Body of pancreas (tissue), 4 donors: ENCODE data around the gene JPH2. TPM values are rescaled to one million over a fixed set of nuclear protein-coding genes. Genes with fewer than 3 reads are reported as not detected.

Source experiments
- ATAC-seq: fragments of 150-250 bp; one replicate; pipeline ENCODE4 v1.9.1; 2016
- DNase-seq, 4 donors: peaks; one replicate each; pipeline ENCODE4 v3.0.0-alpha.2; 2019
- H3K27ac ChIP-seq, 4 donors: fragments of 200-600 bp; sonication (generic); 1 replicate in 3 of 4; 2 replicates in 1 of 4; pipeline versions ENCODE4 v1.5.1 to v1.6.1; 2016 to 2019; ENCODE audit warnings: mild to moderate bottlenecking in 1 of 4, mixed read lengths in 1 of 4, moderate library complexity in 1 of 4
- H3K27me3 ChIP-seq, 2 donors: fragments of 200-600 bp; sonication (generic); one replicate each; pipeline ENCODE4 v1.6.0; 2016; ENCODE audit warnings: mild to moderate bottlenecking in 1 of 2
- H3K36me3 ChIP-seq, 2 donors: fragments of 200-600 bp; sonication (generic); replicated peaks in 1 of 2; 2 replicates each; pipeline ENCODE4 v1.5.1; 2016; ENCODE audit warnings: low read depth in 2 of 2; ENCODE audit not compliant: insufficient read depth in 1 of 2
- H3K4me1 ChIP-seq: fragments of 200-600 bp; sonication (generic); one replicate; pipeline ENCODE4 v1.6.0; 2016
- H3K4me3 ChIP-seq, 2 donors: fragments of 200-600 bp; sonication (generic); 1 replicate in 1 of 2; 2 replicates in 1 of 2; pipeline ENCODE4 v1.5.1; 2016 to 2019
- H3K9me3 ChIP-seq, 3 donors: fragments of 200-600 bp; sonication (generic); 1 replicate in 2 of 3; 2 replicates in 1 of 3; pipeline ENCODE4 v1.5.1; 2016
- POLR2A ChIP-seq, 3 donors: fragments of 450-650 bp; IDR thresholded peaks; one replicate each; pipeline ENCODE4 v1.6.1; 2016; ENCODE audit warnings: antibody characterized with exemption in 3 of 3, mild to moderate bottlenecking in 2 of 3
- WGBS, 2 donors: methylation state at CpG; one replicate each; pipeline ENCODE4 v1.1.5; 2017; 5-methylcytosine and 5-hydroxymethylcytosine counted together
- intact Hi-C: fragments of 100-400 bp; cut with DNase I; formaldehyde crosslinking; loops from one replicate; pipeline ENCODE4 v1.15.1; 2023
- total RNA-seq, 2 donors: library from RNA; depleted of rRNA; stranded (reverse); fragments of >200 nt; gene quantifications; one replicate each; pipeline ENCODE4 v1.1.0, GENCODE V29; 2016
- TF ChIP-seq, protein P1 (sequence below), 7 experiments: fragments of 450-650 bp in 4 of 7; fragments of 200-600 bp in 3 of 7; sonication (generic) in 3 of 7; IDR thresholded peaks; one replicate each; pipeline ENCODE4 v1.5.1; 2016 to 2019; ENCODE audit warnings: antibody characterized with exemption in 7 of 7

The JPH2 gene
- total RNA-seq, 2 donors from 2014 or later: 1.6 to 2.1 TPM

DNA sequence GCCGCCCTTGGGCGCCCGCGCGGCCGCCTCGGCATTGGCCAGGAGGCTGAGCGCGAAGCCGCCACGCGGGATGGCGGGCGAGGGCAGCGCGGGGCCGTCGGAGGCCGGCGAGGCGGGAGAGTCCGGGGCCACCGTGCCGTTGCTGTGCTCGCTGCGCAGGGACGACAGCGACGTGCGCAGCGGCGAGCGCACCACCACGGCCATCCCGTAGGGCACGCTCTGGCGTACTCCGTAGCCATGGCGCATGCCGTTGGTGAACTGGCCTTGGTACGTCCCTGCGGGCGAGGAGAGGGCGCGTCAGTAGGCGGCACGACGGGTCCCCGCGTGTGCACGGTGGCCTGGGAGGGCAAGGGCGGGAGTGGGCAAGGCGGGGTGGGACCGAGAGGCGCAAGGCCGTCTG lies 26.9 kb downstream of the JPH2 start:
- Histone ChIP-seq H3K36me3 (no peaks in the 10 kb centered on the region), H3K4me1 (no peaks in the 10 kb centered on the region), H3K4me3 (no peak overlapping the region), H3K27me3 (no peaks in the 10 kb centered on the region), H3K9me3 (no peaks in the 10 kb centered on the region), H3K27ac (no peak overlapping the region)
- DNase-seq (no peak), ATAC-seq (no peak)
- WGBS, 2 donors: 48 to 49% methylated on average over 20 to 53 of the region's 56 CpGs
- intact Hi-C loops: no loop called here
- no peak for TF ChIP-seq POLR2A (IDR thresholded peaks at IDR 0.05)
- TF ChIP-seq, protein P1, sequence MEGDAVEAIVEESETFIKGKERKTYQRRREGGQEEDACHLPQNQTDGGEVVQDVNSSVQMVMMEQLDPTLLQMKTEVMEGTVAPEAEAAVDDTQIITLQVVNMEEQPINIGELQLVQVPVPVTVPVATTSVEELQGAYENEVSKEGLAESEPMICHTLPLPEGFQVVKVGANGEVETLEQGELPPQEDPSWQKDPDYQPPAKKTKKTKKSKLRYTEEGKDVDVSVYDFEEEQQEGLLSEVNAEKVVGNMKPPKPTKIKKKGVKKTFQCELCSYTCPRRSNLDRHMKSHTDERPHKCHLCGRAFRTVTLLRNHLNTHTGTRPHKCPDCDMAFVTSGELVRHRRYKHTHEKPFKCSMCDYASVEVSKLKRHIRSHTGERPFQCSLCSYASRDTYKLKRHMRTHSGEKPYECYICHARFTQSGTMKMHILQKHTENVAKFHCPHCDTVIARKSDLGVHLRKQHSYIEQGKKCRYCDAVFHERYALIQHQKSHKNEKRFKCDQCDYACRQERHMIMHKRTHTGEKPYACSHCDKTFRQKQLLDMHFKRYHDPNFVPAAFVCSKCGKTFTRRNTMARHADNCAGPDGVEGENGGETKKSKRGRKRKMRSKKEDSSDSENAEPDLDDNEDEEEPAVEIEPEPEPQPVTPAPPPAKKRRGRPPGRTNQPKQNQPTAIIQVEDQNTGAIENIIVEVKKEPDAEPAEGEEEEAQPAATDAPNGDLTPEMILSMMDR (IDR thresholded peaks at IDR 0.05): no peak

DNA sequence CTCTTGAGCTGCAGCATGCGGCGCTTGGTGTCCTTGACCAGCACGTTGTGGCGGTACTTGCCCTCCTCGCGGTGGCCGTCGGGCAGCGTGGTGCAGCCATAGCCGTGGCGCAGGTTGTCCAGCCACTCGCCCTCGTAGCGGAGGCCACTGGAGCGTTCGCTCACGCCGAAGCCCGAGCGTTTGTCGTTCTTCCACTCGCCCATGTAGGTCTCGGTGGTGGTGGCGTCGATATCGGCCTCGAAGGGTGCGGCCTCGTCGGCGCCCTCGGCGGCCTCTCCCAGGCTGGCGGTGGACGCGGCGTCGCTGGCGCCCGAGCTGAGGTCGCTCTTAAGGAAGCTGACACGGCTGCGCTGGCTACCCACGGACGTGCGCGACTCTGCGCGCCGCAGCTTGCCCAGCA lies 27.3 kb downstream of the JPH2 start:
- no peaks in the 10 kb centered on the region for H3K36me3 ChIP-seq
- no peaks in the 10 kb centered on the region for H3K4me1 ChIP-seq
- 66% methylated on average over 48 of the region's 50 CpGs; no CpG with 5 or more reads in 1 of the 2 donors for WGBS, 2 donors
- no peaks in the 10 kb centered on the region for H3K27me3 ChIP-seq
- TF ChIP-seq, protein P1 (IDR thresholded peaks at IDR 0.05): no peak
- TF ChIP-seq POLR2A (IDR thresholded peaks at IDR 0.05): no peak
- no peak overlapping the region for H3K4me3 ChIP-seq
- ATAC-seq: no peak
- H3K27ac ChIP-seq: no peak overlapping the region
- intact Hi-C loops: no loop called here
- DNase-seq: no peak
- no peaks in the 10 kb centered on the region for H3K9me3 ChIP-seq

DNA sequence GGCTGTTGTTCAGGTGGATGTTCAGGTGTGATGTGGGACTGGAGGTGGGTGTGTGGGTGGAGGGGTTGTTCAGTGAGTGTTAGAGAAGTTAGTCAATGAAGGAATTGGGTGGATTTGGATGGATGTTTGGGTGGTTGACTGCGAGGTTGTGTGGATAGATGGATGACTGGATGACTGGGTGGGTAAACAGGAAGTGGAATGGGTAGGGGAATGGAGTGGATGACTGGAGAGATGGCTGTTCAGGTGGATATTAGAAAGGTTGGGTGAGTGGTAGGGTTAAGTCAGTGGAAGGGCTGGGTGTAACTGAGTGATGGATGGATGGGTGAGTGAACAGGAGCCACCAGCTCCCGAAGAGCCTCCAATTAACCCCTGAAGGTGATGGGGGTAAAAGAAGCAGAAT lies 27.9 kb downstream of the JPH2 start:
- H3K27me3 ChIP-seq: no peaks in the 10 kb centered on the region
- H3K36me3 ChIP-seq: no peaks in the 10 kb centered on the region
- TF ChIP-seq, protein P1 (IDR thresholded peaks at IDR 0.05): no peak
- TF ChIP-seq POLR2A (IDR thresholded peaks at IDR 0.05): no peak
- no peaks in the 10 kb centered on the region for H3K9me3 ChIP-seq
- no peak overlapping the region for H3K4me3 ChIP-seq
- DNase-seq (no peak), ATAC-seq (no peak)
- intact Hi-C loops: no loop called here
- no peaks in the 10 kb centered on the region for H3K4me1 ChIP-seq
- H3K27ac ChIP-seq: no peak overlapping the region
- WGBS, 2 donors: 56 to 62% methylated on average over 2 of the region's 2 CpGs

DNA sequence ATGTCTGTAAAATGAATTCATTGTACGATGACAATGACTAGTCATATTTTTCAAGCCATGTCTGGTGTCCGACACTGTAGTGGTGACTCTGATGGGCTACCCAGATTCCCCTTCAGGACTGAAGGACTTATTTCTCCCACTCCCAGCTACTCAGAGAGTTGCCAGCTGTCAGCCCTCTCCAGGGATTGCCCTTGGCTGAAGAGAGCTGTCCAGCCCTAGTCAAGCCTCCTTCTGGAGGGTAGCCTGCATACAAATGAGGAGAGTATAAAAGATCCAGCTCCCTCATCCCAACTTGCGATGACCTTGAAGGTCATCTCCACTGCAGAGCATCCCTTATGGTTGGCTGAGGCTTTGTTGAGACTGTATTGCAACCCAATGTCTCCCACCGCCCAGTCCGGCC lies 29.9 kb downstream of the JPH2 start:
- no peaks in the 10 kb centered on the region for H3K27me3 ChIP-seq
- no peak for ATAC-seq
- no peaks in the 10 kb centered on the region for H3K36me3 ChIP-seq
- no peak overlapping the region for H3K27ac ChIP-seq
- DNase-seq: no peak
- TF ChIP-seq, protein P1 (IDR thresholded peaks at IDR 0.05): no peak
- TF ChIP-seq POLR2A (IDR thresholded peaks at IDR 0.05): no peak
- no peaks in the 10 kb centered on the region for H3K4me1 ChIP-seq
- no peaks in the 10 kb centered on the region for H3K9me3 ChIP-seq
- intact Hi-C loops: no loop called here
- H3K4me3 ChIP-seq: no peak overlapping the region
- 80 to 92% methylated on average over 4 to 5 of the region's 5 CpGs for WGBS, 2 donors

DNA sequence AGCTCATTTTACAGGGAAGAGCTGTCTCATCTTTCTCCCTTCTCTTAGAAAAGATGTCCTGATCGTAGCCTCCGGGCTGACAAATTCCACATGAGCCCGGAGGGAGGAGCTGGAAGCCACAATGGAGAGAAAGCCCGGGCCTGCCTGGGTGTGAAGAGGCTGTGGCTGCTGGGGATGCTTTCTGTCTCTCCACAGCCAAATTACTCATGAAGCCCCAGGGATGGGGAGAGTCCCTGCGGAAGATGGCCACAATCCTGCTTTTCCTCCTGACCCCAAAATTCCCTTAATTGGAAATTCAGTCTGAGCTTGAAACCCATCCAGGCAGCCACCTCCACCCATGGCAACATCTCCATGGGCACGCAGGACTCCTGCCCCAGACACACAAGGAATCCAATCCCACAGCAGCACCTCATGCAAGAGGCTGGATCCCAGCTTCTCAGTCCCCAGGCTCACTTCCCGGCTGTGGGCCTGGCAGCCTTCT lies 32.4 kb downstream of the JPH2 start:
- TF ChIP-seq, protein P1 (IDR thresholded peaks at IDR 0.05): no peak
- no peak for TF ChIP-seq POLR2A (IDR thresholded peaks at IDR 0.05)
- Histone ChIP-seq H3K4me1 (no peaks in the 10 kb centered on the region), H3K27ac (no peak overlapping the region), H3K27me3 (no peaks in the 10 kb centered on the region), H3K9me3 (no peaks in the 10 kb centered on the region), H3K36me3 (no peaks in the 10 kb centered on the region), H3K4me3 (no peak overlapping the region)
- DNase-seq (no peak), ATAC-seq (no peak)
- WGBS, 2 donors: 45 to 47% methylated on average over 5 to 7 of the region's 7 CpGs
- intact Hi-C loops: no loop called here
